ACC112 (cell line): ENCODE results near the gene COG7.
"Not testable (repeated sequence)": the region's sequence is repeated elsewhere in the genome, so short reads cannot be mapped to it uniquely, and the experiment has no call there.

Experiments
- H2AFZ ChIP-seq: fragments of 200-600 bp; sonication (generic); one replicate; pipeline ENCODE4 v1.6.0; 2017; ENCODE audit warnings: antibody characterized with exemption, low read length; ENCODE audit not compliant: unreplicated experiment
- H3K27ac ChIP-seq: fragments of 200-600 bp; sonication (generic); 2 replicates; pipeline ENCODE4 v1.5.1; 2014; ENCODE audit warnings: low read depth, mild to moderate bottlenecking, antibody characterized with exemption, low read length, moderate library complexity
- H3K27me3 ChIP-seq: fragments of 200-600 bp; sonication (generic); 2 replicates; pipeline ENCODE4 v1.6.1; 2014; ENCODE audit warnings: mild to moderate bottlenecking, antibody characterized with exemption, low read length, moderate library complexity, mixed read lengths; ENCODE audit not compliant: insufficient read depth
- H3K36me3 ChIP-seq: fragments of 200-600 bp; sonication (generic); 2 replicates; pipeline ENCODE4 v1.6.1; 2016; ENCODE audit warnings: mild to moderate bottlenecking, antibody characterized with exemption, low read length, moderate library complexity, mixed read lengths; ENCODE audit not compliant: insufficient read depth
- H3K4me1 ChIP-seq: fragments of 200-600 bp; sonication (generic); one replicate; pipeline ENCODE4 v1.6.1; 2016; ENCODE audit warnings: low read length, mixed read lengths; ENCODE audit not compliant: insufficient read depth, unreplicated experiment, control insufficient read depth
- H3K4me3 ChIP-seq: fragments of 200-600 bp; sonication (generic); 2 replicates; pipeline ENCODE4 v1.5.1; 2014; ENCODE audit warnings: mild to moderate bottlenecking, low read depth, low read length
- H3K79me2 ChIP-seq: fragments of 200-600 bp; sonication (generic); one replicate; pipeline ENCODE4 v1.6.0; 2016; ENCODE audit warnings: low read length; ENCODE audit not compliant: control insufficient read depth, unreplicated experiment, insufficient read depth

Gene COG7

GRCh38 chr16:23401139-23401538, 51.9 kb downstream of the COG7 start:
- H2AFZ ChIP-seq: no peak overlapping the region
- H3K79me2 ChIP-seq: no peaks in the 10 kb centered on the region
- peaks cover 9% of the 10 kb centered on the region; the same call in 1 of the 2 replicates for H3K36me3 ChIP-seq
- no peaks in the 10 kb centered on the region for H3K27me3 ChIP-seq
- H3K27ac ChIP-seq: no peak overlapping the region
- H3K4me1 ChIP-seq: no peaks in the 10 kb centered on the region
- H3K4me3 ChIP-seq: no peak overlapping the region

GRCh38 chr16:23400447-23400846, 52.5 kb downstream of the COG7 start:
- H2AFZ ChIP-seq, H3K36me3 ChIP-seq, H3K4me3 ChIP-seq, H3K4me1 ChIP-seq, H3K27ac ChIP-seq, H3K79me2 ChIP-seq, H3K27me3 ChIP-seq: not testable (repeated sequence)

DNA sequence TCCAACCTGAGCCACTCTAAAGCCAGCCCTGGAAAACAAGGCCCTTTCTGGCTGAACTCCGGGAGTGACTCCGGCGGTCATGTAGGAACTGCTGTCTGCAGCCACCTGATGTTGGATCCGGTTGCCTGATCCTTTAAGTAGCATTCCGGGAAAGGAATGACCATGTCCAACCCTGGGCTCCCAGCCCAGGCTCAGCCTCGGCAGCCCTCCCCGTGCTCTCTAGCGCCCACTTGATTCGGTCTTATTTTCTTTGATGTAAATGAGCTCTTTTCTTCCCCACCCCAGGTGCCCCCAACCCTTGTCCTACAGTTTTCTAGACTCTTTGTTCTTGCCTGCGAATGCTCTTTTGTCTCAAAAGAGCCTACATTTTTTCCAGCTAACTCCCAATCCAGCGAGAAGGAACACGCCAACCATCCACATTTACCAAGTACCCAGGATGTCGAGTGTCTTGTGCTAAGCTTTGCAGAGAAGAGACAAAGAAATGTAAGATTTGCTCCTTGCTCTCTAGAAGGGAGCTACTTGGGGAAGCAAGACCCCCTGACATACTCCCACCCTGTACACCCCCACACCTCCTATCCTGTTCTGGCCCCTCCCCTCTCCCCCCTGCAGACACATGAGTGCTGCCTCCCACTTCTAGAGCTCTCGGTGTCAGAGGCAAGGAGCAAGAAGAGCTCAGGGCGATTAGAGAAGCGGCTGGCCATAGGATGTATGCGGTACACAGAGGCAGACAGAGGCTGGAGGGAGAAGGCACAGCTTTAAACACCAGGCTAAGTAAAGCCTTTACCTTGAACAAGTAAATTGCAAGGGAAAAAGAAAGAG, 53.8 kb downstream of the COG7 start:
- H3K79me2 ChIP-seq: no peaks in the 10 kb centered on the region
- no peak overlapping the region for H3K4me3 ChIP-seq
- H3K4me1 ChIP-seq: no peaks in the 10 kb centered on the region
- no peak overlapping the region for H2AFZ ChIP-seq
- H3K27ac ChIP-seq: no peak overlapping the region
- no peaks in the 10 kb centered on the region for H3K27me3 ChIP-seq
- 0 out of 2 replicates have a peak, but pooled peaks cover 4% of the 10 kb centered on the region for H3K36me3 ChIP-seq

- Histone ChIP-seq H3K27ac (no peak overlapping the region), H3K4me3 (no peak overlapping the region), H3K27me3 (no peaks in the 10 kb centered on the region), H3K79me2 (no peaks in the 10 kb centered on the region), H3K36me3 (peaks cover 2% of the 10 kb centered on the region; the same call in 1 of the 2 replicates), H2AFZ (no peak overlapping the region), H3K4me1 (no peaks in the 10 kb centered on the region)
These were observed 55.5 kb downstream of the COG7 start for GRCh38 chr16:23397464-23397863.

GRCh38 chr16:23395732-23396131, 57.3 kb downstream of the COG7 start:
- H2AFZ ChIP-seq: no peak overlapping the region
- H3K27me3 ChIP-seq: no peaks in the 10 kb centered on the region
- H3K27ac ChIP-seq: no peak overlapping the region
- peaks cover 2% of the 10 kb centered on the region; the same call in 1 of the 2 replicates for H3K36me3 ChIP-seq
- no peaks in the 10 kb centered on the region for H3K79me2 ChIP-seq
- no peak overlapping the region for H3K4me3 ChIP-seq
- no peaks in the 10 kb centered on the region for H3K4me1 ChIP-seq

DNA sequence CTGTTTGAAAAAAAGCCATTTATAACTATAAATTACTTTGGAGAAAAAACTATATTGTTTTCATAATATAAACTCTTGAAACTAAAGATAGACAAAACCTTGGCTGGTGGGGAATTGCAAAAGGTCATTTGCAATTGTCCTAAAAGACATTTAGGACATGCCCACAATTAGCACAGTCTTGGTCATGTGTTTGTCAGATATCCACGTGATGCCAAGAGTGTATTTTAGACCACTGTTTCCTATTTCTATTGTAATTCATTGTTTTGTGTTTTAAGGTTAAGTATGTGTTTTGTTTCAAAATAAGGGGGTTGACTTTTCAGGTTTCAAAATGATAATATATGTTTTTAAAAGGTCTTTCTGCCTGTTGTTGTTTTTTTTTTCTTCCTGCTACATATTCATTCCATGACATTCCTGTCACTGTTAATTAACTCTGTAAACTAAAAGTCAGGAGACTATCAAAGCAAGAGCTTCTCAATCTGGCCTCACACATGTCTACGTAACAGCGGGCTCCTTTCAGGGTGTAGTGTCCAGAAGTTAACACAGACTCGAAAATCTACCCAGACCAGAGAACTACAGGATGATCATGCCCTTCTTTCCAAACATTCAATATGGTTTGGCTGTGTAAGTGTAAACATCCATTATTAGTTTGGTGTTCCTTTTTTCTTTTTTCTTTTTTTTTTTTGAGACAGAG, 58.7 kb downstream of the COG7 start:
- Histone ChIP-seq H3K36me3 (peaks cover 2% of the 10 kb centered on the region; the same call in 1 of the 2 replicates), H3K27me3 (no peaks in the 10 kb centered on the region), H3K27ac (no peak overlapping the region), H2AFZ (no peak overlapping the region), H3K4me1 (no peaks in the 10 kb centered on the region), H3K79me2 (no peaks in the 10 kb centered on the region), H3K4me3 (no peak overlapping the region)

GRCh38 chr16:23392223-23392600, 60.8 kb downstream of the COG7 start:
- H3K4me3 ChIP-seq: no peak overlapping the region
- no peak overlapping the region for H2AFZ ChIP-seq
- H3K36me3 ChIP-seq: peaks cover 5% of the 10 kb centered on the region; the same call in 1 of the 2 replicates
- no peak overlapping the region for H3K27ac ChIP-seq
- H3K79me2 ChIP-seq: no peaks in the 10 kb centered on the region
- no peaks in the 10 kb centered on the region for H3K4me1 ChIP-seq
- no peaks in the 10 kb centered on the region for H3K27me3 ChIP-seq

DNA sequence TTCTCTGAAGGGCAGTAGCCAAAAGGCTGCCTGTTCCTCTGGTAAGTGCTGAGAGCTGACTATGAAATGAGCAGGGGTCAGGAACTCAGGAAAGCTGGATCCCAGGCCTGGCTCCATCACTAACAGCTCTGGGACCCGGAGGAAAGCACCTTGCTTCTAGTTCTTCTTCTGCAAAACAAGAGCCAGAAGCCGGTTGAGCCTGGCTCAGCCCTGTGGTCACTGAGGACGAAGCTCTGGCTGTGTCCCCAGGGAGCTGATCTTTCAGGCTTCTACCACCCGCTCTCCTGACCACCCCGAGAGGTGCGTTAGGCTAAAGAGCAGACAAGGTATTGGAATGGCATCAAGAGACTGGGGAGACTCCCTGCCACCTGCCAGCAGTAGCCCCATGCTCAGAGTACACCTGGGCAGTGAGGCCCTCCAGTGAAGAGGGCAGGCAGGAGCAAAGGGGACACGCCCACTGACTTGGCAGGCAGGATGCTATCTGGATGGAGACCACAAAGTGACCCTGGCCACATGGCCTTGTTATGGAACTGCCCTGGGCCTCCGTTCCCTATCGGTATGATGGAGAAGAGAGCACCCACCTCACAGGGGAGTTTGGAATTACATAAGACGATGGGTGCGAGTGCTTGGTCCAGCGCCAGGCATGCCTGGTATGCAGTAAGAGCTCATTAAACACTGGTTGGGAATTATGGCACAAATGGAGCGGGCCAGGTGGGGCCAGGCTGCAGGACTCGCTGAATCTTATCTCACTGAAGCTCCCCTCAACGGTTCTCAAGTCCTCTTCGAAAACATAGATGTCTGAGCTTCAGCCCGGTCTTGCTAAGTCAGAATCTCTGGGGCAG, 61.4 kb downstream of the COG7 start:
- Histone ChIP-seq H2AFZ (no peak overlapping the region), H3K27ac (no peak overlapping the region)

DNA sequence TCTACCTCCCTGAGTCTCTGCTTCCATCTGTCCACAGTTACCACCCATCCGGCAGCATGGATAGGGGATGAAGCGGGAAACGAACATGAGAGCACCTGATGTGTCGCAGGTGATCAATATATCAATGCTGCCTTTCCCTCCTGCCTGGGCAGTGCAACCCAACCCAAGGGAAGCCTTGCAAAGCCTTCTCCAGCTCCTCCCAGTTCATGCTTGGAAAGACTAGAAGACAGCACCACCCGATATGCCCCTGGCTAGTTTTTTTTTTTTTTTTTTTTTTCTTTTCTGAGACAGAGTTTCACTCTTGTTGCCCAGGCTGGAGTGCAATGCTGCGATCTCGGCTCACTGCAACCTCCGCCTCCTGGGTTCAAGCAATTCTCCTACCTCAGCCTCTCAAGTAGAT, 63.1 kb downstream of the COG7 start:
- H3K27me3 ChIP-seq, H3K4me3 ChIP-seq, H3K79me2 ChIP-seq, H3K36me3 ChIP-seq, H3K4me1 ChIP-seq, H3K27ac ChIP-seq, H2AFZ ChIP-seq: not testable (repeated sequence)

More for the DNA sequence above, 61.4 kb downstream of the COG7 start:
- no peaks in the 10 kb centered on the region for H3K27me3 ChIP-seq
- no peaks in the 10 kb centered on the region for H3K4me1 ChIP-seq
- H3K36me3 ChIP-seq: peaks cover 5% of the 10 kb centered on the region; the same call in 1 of the 2 replicates
- H3K4me3 ChIP-seq: no peak overlapping the region
- H3K79me2 ChIP-seq: no peaks in the 10 kb centered on the region

DNA sequence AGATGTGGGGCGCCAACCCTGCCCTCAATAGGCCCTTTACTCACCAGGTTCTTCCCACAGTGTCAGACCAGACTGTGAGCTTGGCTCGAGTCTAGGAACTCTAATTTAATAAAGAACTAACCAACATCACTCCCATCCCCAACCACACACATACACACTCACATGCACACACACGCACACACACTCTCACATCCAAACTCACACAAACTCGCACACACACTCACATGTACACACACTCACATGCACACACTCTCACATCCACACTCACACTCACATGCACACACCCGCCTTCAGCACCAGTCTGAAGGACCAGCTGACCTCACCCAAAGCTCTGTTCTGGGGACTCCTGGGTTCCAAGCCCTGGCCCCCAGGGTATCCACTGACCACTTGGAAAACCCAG, 63.8 kb downstream of the COG7 start:
- Histone ChIP-seq H3K79me2 (no peaks in the 10 kb centered on the region), H3K4me1 (no peaks in the 10 kb centered on the region), H3K4me3 (no peak overlapping the region), H3K36me3 (peaks cover 5% of the 10 kb centered on the region; the same call in 1 of the 2 replicates), H3K27me3 (no peaks in the 10 kb centered on the region), H2AFZ (no peak overlapping the region), H3K27ac (no peak overlapping the region)
